Fibroblast of villous mesenchyme (primary cell): ENCODE data around the gene SLC43A3. TPM values are rescaled to one million over a fixed set of nuclear protein-coding genes. Genes with fewer than 3 reads are reported as not detected.
"Not testable (repeated sequence)": the region's sequence is repeated elsewhere in the genome, so short reads cannot be mapped to it uniquely, and the experiment has no call there.

ENCODE experiments used
- DNase-seq: peaks from one replicate; pipeline ENCODE4 v3.0.0-alpha.2; 2010; ENCODE audit warnings: low read depth
- H3K4me3 ChIP-seq: 2 replicates; pipeline ENCODE4 v1.5.1; 2011; ENCODE audit warnings: low read depth, mild to moderate bottlenecking, low read length
- total RNA-seq: library from RNA; depleted of rRNA; stranded (reverse); fragments of >200 nt; gene quantifications from 2 replicates; pipeline ENCODE4 v1.2.3, GENCODE V29; 2012
- TF ChIP-seq, protein P1 (sequence below): IDR thresholded peaks from 2 replicates; pipeline ENCODE4 v1.5.1; 2012; ENCODE audit warnings: low read depth, mild to moderate bottlenecking, low read length; ENCODE audit not compliant: insufficient read depth

SLC43A3 gene
- total RNA-seq, 1 donor: 26.3 TPM

DNA sequence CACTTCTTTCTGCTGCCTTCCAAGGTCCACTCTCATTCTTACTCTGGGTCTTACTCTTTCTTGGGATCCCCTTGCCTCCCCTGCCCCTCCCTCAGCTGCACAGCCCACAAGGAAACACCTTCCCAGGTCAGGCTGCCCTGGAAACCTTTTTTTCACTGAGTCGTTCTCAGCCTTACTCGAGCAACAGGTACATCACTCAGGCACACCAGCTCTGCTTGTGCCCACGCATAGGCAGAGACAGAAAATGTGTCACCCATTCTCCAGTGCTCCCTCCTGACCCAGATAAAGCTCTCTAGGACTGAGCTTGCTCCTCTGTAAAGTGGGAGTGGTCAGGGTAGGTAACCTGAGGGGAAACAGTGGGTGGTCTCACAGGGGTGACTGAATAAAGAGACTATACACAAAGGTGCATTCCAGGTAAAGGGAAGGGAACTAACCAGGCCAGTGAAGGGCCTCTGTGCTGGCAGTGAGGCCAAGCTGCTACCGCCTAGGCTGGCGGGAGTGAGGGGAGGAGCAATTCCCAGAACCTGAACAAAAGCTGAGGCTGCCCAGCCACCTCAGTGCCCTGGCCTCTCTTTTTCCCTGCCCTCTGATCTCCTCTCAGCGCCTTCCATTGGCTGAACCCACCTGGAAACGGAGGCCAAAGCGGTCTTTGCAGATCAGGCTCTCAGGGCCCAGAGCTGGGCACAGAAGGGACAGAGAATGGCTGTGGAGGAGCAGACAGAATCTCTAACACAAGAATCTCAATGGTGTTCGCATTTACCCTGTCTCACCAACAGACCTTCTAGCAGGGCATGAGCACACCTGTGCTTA lies 61.9 kb downstream of the SLC43A3 start:
- TF ChIP-seq, protein P1, sequence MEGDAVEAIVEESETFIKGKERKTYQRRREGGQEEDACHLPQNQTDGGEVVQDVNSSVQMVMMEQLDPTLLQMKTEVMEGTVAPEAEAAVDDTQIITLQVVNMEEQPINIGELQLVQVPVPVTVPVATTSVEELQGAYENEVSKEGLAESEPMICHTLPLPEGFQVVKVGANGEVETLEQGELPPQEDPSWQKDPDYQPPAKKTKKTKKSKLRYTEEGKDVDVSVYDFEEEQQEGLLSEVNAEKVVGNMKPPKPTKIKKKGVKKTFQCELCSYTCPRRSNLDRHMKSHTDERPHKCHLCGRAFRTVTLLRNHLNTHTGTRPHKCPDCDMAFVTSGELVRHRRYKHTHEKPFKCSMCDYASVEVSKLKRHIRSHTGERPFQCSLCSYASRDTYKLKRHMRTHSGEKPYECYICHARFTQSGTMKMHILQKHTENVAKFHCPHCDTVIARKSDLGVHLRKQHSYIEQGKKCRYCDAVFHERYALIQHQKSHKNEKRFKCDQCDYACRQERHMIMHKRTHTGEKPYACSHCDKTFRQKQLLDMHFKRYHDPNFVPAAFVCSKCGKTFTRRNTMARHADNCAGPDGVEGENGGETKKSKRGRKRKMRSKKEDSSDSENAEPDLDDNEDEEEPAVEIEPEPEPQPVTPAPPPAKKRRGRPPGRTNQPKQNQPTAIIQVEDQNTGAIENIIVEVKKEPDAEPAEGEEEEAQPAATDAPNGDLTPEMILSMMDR: no peak

DNA sequence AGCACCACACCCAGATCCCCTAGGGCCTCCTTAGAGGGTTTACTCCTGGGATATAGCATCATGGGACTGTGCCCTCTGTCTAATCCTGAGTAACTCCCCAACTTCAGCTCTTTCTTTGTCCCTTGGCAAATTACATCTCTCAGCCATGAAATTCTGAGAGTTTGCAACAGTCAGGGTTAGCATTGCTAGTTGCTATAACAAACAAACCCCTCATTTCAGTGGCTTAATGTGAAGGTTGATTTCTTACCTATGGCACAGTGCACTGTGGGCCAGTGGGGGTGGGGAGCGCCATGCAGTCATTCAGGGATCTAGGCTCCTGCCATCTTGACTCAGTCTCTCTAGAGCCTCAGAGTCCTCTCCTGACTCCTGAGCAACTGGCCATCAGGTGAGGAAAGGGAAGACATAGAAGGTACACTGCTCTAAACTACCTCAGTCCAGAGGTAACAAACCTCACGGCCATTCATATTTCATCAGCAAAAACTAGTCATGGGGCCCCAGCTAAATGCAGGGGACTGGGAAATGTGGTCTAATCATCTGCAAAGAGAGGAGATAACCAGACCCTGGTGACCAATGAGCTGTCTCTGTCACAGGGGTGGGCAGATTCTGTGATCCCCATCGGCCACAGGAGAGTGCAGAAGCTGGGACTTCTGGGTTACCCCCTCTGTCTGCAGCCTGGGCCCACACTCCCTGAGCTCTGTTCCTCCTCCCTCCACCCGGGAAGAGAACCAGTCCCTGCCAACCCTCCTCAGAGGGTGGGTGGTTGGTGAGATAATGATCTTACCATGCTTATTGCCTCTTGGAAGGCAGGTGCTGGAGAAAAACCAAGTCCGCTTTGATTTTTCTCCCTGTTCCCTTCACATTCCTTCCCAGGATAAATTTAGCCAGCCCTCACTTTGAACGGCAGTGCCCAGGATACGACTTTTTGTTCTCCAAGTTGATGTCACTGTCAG lies 63.5 kb downstream of the SLC43A3 start:
- DNase-seq: no peak
- no peak overlapping the region for H3K4me3 ChIP-seq
- TF ChIP-seq, protein P1: no peak

More for the DNA sequence above, 61.9 kb downstream of the SLC43A3 start:
- no peak for DNase-seq
- H3K4me3 ChIP-seq: no peak overlapping the region

DNA sequence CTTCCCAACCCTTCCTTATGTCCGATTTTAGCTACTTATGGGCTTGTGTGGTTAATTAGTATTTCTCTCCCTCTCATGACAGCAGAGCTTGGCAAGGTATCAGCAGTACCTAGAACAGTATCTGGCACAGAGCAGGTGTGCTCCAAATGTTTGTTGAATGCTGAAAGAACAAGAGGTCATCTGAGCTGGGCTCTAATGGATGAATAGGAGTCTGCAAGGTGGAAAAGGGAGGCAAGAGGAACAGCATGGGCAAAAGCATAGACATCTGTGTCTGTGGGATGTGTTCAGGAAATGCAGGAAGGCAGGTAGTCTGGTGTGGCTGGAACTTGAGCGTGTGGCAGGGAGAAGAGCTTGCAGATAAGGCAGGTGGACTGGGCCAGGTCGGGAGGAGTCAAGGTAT lies 65.0 kb downstream of the SLC43A3 start:
- DNase-seq: no peak
- no peak overlapping the region for H3K4me3 ChIP-seq
- TF ChIP-seq, protein P1: no peak

DNA sequence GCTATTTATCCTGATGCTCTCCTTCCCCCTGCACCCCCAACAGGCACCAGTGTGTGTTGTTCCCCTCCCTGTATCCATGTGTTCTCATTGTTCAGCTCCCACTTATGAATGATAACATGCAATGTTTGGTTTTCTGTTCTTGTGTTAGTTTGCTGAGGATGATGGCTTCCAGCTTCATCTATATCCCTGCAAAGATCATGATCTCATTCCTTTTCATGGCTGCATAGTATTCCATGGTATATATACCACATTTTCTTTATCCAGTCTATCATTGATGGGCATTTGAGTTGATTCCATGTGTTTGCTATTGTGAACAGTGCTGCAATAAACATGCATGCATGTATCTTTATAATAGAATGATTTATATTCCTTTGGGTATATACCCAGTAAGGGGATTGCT lies 65.5 kb downstream of the SLC43A3 start:
- not testable (repeated sequence) for DNase-seq

DNA sequence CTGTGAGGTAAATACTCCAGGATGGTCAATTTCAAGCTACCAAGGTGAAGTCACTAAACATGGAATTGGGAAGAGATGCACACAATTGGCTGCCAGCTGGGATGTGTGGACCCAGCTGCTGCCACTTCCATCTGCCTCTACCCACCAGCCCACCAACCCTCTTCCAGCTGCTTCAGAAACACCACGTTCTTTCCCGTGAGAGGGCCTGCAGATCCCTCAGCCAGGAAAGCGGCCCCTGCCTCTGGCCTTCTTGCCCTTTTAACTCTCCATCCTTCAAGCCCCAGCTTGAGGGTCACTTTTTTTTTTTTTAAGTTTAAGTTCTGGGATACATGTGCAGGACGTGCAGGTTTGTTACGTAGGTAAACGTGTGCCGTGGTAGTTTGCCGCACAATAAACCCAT lies 65.9 kb downstream of the SLC43A3 start:
- DNase-seq: no peak
- no peak overlapping the region for H3K4me3 ChIP-seq
- TF ChIP-seq, protein P1: no peak

More for the DNA sequence above, 65.5 kb downstream of the SLC43A3 start:
- not testable (repeated sequence) for H3K4me3 ChIP-seq

DNA sequence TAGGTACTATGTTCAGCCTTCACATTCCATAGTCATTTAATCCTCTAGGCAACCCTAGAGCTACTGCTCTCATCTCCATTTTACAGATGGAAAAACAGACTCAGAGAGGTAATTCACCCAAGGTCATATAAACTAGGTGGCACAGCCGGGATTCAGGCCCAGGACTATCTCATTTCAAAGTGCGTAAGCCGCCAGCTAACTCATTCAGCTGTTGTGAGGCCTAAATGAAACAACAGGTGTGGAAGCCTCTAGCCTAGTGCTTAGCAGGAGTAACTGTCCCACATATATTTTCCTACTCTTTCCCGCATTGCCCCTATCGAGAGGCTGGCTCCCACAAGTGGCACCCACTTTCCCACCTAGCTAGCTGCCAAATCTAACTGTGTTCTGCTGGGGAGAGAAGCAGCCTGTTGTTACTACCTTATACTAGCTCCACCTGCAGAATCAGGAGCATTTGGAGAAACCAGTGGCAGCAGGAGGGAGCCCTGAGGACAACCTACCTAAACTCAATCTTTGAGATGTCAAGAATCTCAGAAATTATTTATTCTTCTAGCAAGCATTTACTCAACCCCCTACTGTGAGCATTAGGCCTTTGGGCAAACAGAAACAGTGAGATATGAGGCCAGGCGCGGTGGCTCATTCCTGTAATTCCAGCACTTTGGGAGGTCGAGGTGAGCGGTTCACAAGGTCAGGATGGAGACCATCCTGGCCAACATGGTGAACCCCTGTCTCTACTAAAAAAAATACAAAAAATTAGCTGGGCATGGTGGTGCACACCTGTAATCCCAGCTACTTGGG lies 66.8 kb downstream of the SLC43A3 start:
- TF ChIP-seq, protein P1: no peak
- H3K4me3 ChIP-seq: no peak overlapping the region
- no peak for DNase-seq
